MM.1S (cell line): ENCODE data around the gene ARRB2.

ENCODE experiments used
- DNase-seq: peaks from one replicate; pipeline ENCODE4 v3.0.0-alpha.2; 2015
- H2AFZ ChIP-seq: fragments of 300-600 bp; sonication (generic); 2 replicates; pipeline ENCODE4 v1.6.0; 2016; ENCODE audit warnings: antibody characterized with exemption, low read length
- H3F3A ChIP-seq: fragments of 300-600 bp; sonication (generic); 2 replicates; pipeline ENCODE4 v1.6.1; 2016; ENCODE audit warnings: mild to moderate bottlenecking, antibody characterized with exemption, low read length, moderate library complexity, mixed read lengths; ENCODE audit not compliant: insufficient read depth
- H3K27ac ChIP-seq: fragments of 300-600 bp; sonication (generic); 2 replicates; pipeline ENCODE4 v1.5.1; 2016; ENCODE audit warnings: mild to moderate bottlenecking, low read length
- H3K27me3 ChIP-seq: fragments of 300-600 bp; sonication (generic); replicated peaks from 2 replicates; pipeline ENCODE4 v1.6.0; 2016; ENCODE audit warnings: low read length; ENCODE audit not compliant: insufficient read depth
- H3K36me3 ChIP-seq: fragments of 300-600 bp; sonication (generic); replicated peaks from 2 replicates; pipeline ENCODE4 v1.6.1; 2016; ENCODE audit warnings: mild to moderate bottlenecking, low read length, mixed read lengths; ENCODE audit not compliant: insufficient read depth
- H3K4me1 ChIP-seq: fragments of 300-600 bp; sonication (generic); 2 replicates; pipeline ENCODE4 v1.6.1; 2016; ENCODE audit warnings: low read length, mixed read lengths
- H3K4me2 ChIP-seq: fragments of 300-600 bp; sonication (generic); 2 replicates; pipeline ENCODE4 v1.6.0; 2016; ENCODE audit warnings: low read depth, low read length
- H3K4me3 ChIP-seq: fragments of 300-600 bp; sonication (generic); 2 replicates; pipeline ENCODE4 v1.5.1; 2016; ENCODE audit warnings: low read length, mixed read lengths
- H3K79me2 ChIP-seq: fragments of 300-600 bp; sonication (generic); 2 replicates; pipeline ENCODE4 v1.6.1; 2016; ENCODE audit warnings: mixed run types, low read length, mixed read lengths
- H3K9ac ChIP-seq: fragments of 300-600 bp; sonication (generic); 2 replicates; pipeline ENCODE4 v1.6.1; 2016; ENCODE audit warnings: low read length, mixed read lengths
- H3K9me2 ChIP-seq: fragments of 300-600 bp; sonication (generic); replicated peaks from 2 replicates; pipeline ENCODE4 v1.6.1; 2016; ENCODE audit warnings: mild to moderate bottlenecking, low read length, mixed read lengths; ENCODE audit not compliant: insufficient read depth
- H3K9me3 ChIP-seq: fragments of 300-600 bp; sonication (generic); replicated peaks from 2 replicates; pipeline ENCODE4 v1.6.1; 2016; ENCODE audit warnings: mild to moderate bottlenecking, low read length, mixed read lengths; ENCODE audit not compliant: insufficient read depth
- H4K20me1 ChIP-seq: fragments of 300-600 bp; sonication (generic); 2 replicates; pipeline ENCODE4 v1.6.1; 2016; ENCODE audit warnings: mild to moderate bottlenecking, low read length, moderate library complexity, mixed read lengths; ENCODE audit not compliant: insufficient read depth
- EZH2 ChIP-seq: fragments of 300-600 bp; sonication (generic); optimal IDR thresholded peaks from 2 replicates; pipeline ENCODE3; 2017; ENCODE audit warnings: low read depth, mild to moderate bottlenecking, antibody characterized with exemption, low read length, mixed read lengths
- EZH2phosphoT487 ChIP-seq: fragments of 300-600 bp; sonication (generic); IDR thresholded peaks from 2 replicates; pipeline ENCODE4 v1.6.1; 2018; ENCODE audit warnings: antibody characterized with exemption, low read length
- TF ChIP-seq, protein P1 (sequence below): fragments of 300-600 bp; sonication (generic); IDR thresholded peaks from 2 replicates; pipeline ENCODE4 v1.5.1; 2016; ENCODE audit warnings: antibody characterized with exemption, low read length, mixed read lengths

The ARRB2 gene

DNA sequence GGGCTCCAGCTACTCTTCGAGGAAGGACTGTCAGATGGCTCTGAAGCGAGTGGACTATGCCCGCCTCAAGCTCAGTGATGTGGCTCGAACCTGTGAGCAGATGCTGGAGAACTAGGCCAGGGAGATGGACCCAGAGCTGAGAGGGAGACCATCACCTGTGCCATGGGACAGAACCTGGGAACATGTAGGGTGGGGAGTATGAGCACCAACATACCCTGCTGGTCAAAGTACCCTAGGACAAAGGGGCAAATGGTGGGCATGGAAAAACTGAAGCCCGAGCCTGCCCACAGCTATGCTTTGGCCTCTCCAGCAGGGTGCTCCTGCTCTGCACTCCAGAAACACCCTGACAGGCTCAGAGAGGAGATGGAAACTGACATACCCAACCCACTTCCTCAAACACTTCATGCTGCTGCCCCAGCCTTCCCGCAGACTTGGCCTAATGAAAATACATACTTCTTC is 22.7 kb downstream of the ARRB2 start:
- H3K27ac ChIP-seq, result no peak overlapping the region
- H2AFZ ChIP-seq, result no peak overlapping the region
- 0 out of 2 replicates have a peak overlapping the region, but pooled peaks have one; percentile 13 for H3K4me2 ChIP-seq
- H4K20me1 ChIP-seq, result no peaks in the 10 kb centered on the region
- H3K27me3 ChIP-seq, result 0 out of 2 replicates have a peak, but pooled peaks cover under 1% of the 10 kb centered on the region
- TF ChIP-seq, protein P1, sequence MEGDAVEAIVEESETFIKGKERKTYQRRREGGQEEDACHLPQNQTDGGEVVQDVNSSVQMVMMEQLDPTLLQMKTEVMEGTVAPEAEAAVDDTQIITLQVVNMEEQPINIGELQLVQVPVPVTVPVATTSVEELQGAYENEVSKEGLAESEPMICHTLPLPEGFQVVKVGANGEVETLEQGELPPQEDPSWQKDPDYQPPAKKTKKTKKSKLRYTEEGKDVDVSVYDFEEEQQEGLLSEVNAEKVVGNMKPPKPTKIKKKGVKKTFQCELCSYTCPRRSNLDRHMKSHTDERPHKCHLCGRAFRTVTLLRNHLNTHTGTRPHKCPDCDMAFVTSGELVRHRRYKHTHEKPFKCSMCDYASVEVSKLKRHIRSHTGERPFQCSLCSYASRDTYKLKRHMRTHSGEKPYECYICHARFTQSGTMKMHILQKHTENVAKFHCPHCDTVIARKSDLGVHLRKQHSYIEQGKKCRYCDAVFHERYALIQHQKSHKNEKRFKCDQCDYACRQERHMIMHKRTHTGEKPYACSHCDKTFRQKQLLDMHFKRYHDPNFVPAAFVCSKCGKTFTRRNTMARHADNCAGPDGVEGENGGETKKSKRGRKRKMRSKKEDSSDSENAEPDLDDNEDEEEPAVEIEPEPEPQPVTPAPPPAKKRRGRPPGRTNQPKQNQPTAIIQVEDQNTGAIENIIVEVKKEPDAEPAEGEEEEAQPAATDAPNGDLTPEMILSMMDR, result peak; percentile 38
- TF ChIP-seq EZH2 (no peak), EZH2phosphoT487 (no peak)
- H3K79me2 ChIP-seq, result no peaks in the 10 kb centered on the region
- H3K36me3 ChIP-seq, result no peaks in the 10 kb centered on the region
- peaks cover under 1% of the 10 kb centered on the region; the same call in 1 of the 2 replicates for H3F3A ChIP-seq
- no peaks in the 10 kb centered on the region for H3K9me3 ChIP-seq
- DNase-seq, result peak; percentile 39
- no peak overlapping the region for H3K4me3 ChIP-seq
- H3K9ac ChIP-seq, result no peak overlapping the region
- no peaks in the 10 kb centered on the region for H3K9me2 ChIP-seq
- H3K4me1 ChIP-seq, result peaks cover 10% of the 10 kb centered on the region

GRCh38 chr17:4734857-4735475 is 24.5 kb downstream of the ARRB2 start:
- Histone ChIP-seq H3K79me2 (no peaks in the 10 kb centered on the region), H3K4me3 (no peak overlapping the region), H3K36me3 (no peaks in the 10 kb centered on the region), H3K9me2 (no peaks in the 10 kb centered on the region), H3K27ac (no peak overlapping the region), H3K4me2 (no peak overlapping the region), H3K4me1 (peaks cover 19% of the 10 kb centered on the region), H3K9ac (no peak overlapping the region), H3K27me3 (peaks cover 6% of the 10 kb centered on the region; the same call in 1 of the 2 replicates), H3K9me3 (no peaks in the 10 kb centered on the region), H3F3A (peaks cover 10% of the 10 kb centered on the region), H2AFZ (no peak overlapping the region), H4K20me1 (no peaks in the 10 kb centered on the region)
- TF ChIP-seq EZH2, result no peak
- TF ChIP-seq, protein P1, result no peak
- TF ChIP-seq EZH2phosphoT487, result no peak
- DNase-seq, result no peak

- H3K9me2 ChIP-seq, result no peaks in the 10 kb centered on the region
- H2AFZ ChIP-seq, result no peak overlapping the region
- no peak overlapping the region for H3K4me2 ChIP-seq
- H3F3A ChIP-seq, result peaks cover 10% of the 10 kb centered on the region
- peaks cover 15% of the 10 kb centered on the region; the same call in 1 of the 2 replicates for H3K27me3 ChIP-seq
- DNase-seq, result no peak
- peaks cover 19% of the 10 kb centered on the region for H3K4me1 ChIP-seq
- H3K27ac ChIP-seq, result no peak overlapping the region
- H3K9me3 ChIP-seq, result no peaks in the 10 kb centered on the region
- H4K20me1 ChIP-seq, result no peaks in the 10 kb centered on the region
- H3K9ac ChIP-seq, result no peak overlapping the region
- H3K36me3 ChIP-seq, result no peaks in the 10 kb centered on the region
- no peaks in the 10 kb centered on the region for H3K79me2 ChIP-seq
- TF ChIP-seq EZH2phosphoT487 (no peak), EZH2 (no peak)
- TF ChIP-seq, protein P1, result no peak
- H3K4me3 ChIP-seq, result no peak overlapping the region
These were observed 25.6 kb downstream of the ARRB2 start for GRCh38 chr17:4735876-4736651.
